AG04450 (cell line): ENCODE measurements around the gene BATF3. TPM values are rescaled to one million over a fixed set of nuclear protein-coding genes. Genes with fewer than 3 reads are reported as not detected.

ENCODE experiments used
- CTCF ChIA-PET: fragments of 300-600, 350-600 bp; formaldehyde crosslinking; extraction: SDS; loops from one replicate; lab custom pipeline; 2022; ENCODE audit warnings: antibody characterized with exemption, inconsistent platforms; lab: Charles Lee
- POLR2A ChIA-PET: fragments of 350-600 bp; formaldehyde crosslinking; extraction: SDS; loops from one replicate; lab custom pipeline; 2021; ENCODE audit warnings: antibody characterized with exemption, inconsistent platforms; lab: Yijun Ruan, JAX
- DNase-seq: peaks from one replicate; pipeline ENCODE4 v3.0.0-alpha.2; 2011; ENCODE audit warnings: low read depth, low spot score
- H3K27ac ChIP-seq: one replicate; pipeline ENCODE4 v1.5.1; 2012; ENCODE audit warnings: low read depth, low read length, control low read depth
- H3K27me3 ChIP-seq: one replicate; pipeline ENCODE4 v1.6.0; 2012; ENCODE audit warnings: low read length; ENCODE audit not compliant: control insufficient read depth, insufficient read depth
- H3K4me3 ChIP-seq: 2 replicates; pipeline ENCODE4 v1.5.1; 2011; ENCODE audit warnings: mild to moderate bottlenecking, low read depth, low read length, control low read depth
- H3K9me3 ChIP-seq: 2 replicates; pipeline ENCODE4 v1.5.1; 2012; ENCODE audit warnings: low read length; ENCODE audit not compliant: control insufficient read depth, insufficient read depth
- polyA plus RNA-seq: library from polyadenylated mRNA; depleted of rRNA; stranded (reverse); fragments of >200 nt; gene quantifications from 2 replicates; pipeline ENCODE4 v1.2.3, GENCODE V29; 2011
- TF ChIP-seq, protein P1 (sequence below): IDR thresholded peaks from 2 replicates; pipeline ENCODE4 v1.5.1; 2011; ENCODE audit warnings: low read depth, low read length, control low read depth, inconsistent platforms

BATF3 gene
- polyA plus RNA-seq, 1 experiment: 1.4 TPM

DNA sequence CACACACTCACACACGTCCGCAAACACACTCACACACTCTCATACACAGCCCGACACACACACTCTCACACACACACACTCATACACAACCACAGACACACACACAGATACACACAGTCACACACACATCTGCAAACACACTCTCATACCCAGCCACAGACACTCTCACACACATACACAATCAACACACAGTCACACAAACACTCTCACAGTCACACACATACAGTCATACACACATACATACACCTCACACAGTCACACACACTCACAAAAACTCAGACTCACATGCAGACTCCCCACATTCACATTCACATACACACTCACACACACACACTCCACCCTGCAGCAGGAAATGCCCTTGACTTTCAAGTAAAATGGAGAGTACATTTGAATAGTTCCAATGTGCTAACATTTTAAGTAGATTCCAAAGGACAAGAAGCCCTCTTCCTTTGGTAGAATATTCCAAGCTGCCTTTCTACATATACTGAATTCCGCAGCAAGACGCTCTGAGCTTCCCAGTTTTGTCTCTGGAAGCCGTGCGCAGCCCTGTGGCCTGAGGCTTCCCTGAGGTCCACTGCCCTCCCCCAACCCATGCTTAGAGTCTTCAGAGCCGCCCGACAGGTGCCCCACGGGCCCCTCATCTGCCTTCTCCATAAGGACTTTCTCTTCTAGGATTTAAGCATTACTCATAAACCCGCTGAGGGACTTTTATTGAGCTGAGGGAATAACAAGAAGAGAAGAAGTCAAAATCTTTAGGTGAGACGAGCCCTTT, 9.7 kb downstream of the BATF3 start:
- CTCF ChIA-PET: interaction anchor here (0.6 to 0.7 kb wide), 2 partner anchors 9 to 72 kb away, joined by 3 to 4 read pairs; partner anchors contain the start of gene BATF3
- Histone ChIP-seq H3K4me3 (no peak overlapping the region), H3K27ac (no peak overlapping the region), H3K9me3 (no peaks in the 10 kb centered on the region), H3K27me3 (no peaks in the 10 kb centered on the region)
- POLR2A ChIA-PET: no interaction called here
- TF ChIP-seq, protein P1, sequence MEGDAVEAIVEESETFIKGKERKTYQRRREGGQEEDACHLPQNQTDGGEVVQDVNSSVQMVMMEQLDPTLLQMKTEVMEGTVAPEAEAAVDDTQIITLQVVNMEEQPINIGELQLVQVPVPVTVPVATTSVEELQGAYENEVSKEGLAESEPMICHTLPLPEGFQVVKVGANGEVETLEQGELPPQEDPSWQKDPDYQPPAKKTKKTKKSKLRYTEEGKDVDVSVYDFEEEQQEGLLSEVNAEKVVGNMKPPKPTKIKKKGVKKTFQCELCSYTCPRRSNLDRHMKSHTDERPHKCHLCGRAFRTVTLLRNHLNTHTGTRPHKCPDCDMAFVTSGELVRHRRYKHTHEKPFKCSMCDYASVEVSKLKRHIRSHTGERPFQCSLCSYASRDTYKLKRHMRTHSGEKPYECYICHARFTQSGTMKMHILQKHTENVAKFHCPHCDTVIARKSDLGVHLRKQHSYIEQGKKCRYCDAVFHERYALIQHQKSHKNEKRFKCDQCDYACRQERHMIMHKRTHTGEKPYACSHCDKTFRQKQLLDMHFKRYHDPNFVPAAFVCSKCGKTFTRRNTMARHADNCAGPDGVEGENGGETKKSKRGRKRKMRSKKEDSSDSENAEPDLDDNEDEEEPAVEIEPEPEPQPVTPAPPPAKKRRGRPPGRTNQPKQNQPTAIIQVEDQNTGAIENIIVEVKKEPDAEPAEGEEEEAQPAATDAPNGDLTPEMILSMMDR: no peak
- DNase-seq: no peak

GRCh38 chr1:212689196-212689725, 10.4 kb downstream of the BATF3 start:
- no peak for DNase-seq
- Histone ChIP-seq H3K4me3 (no peak overlapping the region), H3K27me3 (no peaks in the 10 kb centered on the region), H3K9me3 (no peaks in the 10 kb centered on the region), H3K27ac (no peak overlapping the region)
- TF ChIP-seq, protein P1: no peak
- CTCF ChIA-PET: interaction anchor here (1.3 kb wide), 1 partner anchor 8 kb away, joined by 5 read pairs; no protein-coding TSS in a partner anchor
- POLR2A ChIA-PET: interaction anchor here (1.0 to 1.2 kb wide), 2 partner anchors 12 to 81 kb away, joined by 3 to 5 read pairs; partner anchors contain the start of gene ATF3

- H3K9me3 ChIP-seq: no peaks in the 10 kb centered on the region
- no peaks in the 10 kb centered on the region for H3K27me3 ChIP-seq
- ChIA-PET CTCF (interaction anchor here (1.2 to 1.3 kb wide), 2 partner anchors 9 to 20 kb away, joined by 3 to 5 read pairs; no protein-coding TSS in a partner anchor), POLR2A (interaction anchor here (1.0 to 1.2 kb wide), 2 partner anchors 11 to 80 kb away, joined by 3 to 5 read pairs; partner anchors contain the start of gene ATF3)
- peak; percentile 23 for DNase-seq
- no peak overlapping the region for H3K27ac ChIP-seq
- TF ChIP-seq, protein P1: no peak
- H3K4me3 ChIP-seq: no peak overlapping the region
These were observed 11.1 kb downstream of the BATF3 start for GRCh38 chr1:212688341-212689047.

DNA sequence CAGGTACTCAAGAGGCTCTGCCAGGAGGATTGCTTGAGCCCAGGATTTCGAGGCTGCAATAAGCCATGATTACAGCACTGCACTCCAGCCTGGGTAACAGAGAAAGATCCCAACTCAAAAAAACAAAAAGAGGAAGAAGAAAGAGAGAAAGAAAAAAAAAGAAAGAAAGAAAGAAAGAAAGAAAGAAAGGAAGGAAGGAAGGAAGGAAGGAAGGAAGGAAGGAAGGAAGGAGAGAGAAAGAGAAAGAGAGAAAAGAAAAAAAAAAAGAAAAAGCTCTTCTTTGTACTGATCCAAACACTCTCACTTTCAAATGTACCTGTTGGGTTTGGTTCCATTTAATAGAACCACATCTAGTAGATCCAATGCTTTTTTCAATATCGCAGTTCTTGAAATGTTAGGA, 11.8 kb downstream of the BATF3 start:
- TF ChIP-seq, protein P1: no peak
- DNase-seq: no peak
- Histone ChIP-seq H3K27me3 (no peaks in the 10 kb centered on the region), H3K9me3 (no peaks in the 10 kb centered on the region), H3K27ac (no peak overlapping the region), H3K4me3 (no peak overlapping the region)
- ChIA-PET POLR2A (interaction anchor here (1.2 kb wide), 1 partner anchor 79 kb away, joined by 5 read pairs; the partner anchor contains the start of gene ATF3), CTCF (interaction anchor here (1.2 to 1.3 kb wide), 2 partner anchors 9 to 19 kb away, joined by 3 to 5 read pairs; no protein-coding TSS in a partner anchor)
